Activated CD8-positive, alpha-beta memory T cell treated with anti-CD3 and anti-CD28 coated beads for 4 hours (primary cell): Measurements from ENCODE around the gene EIF4H.
"Not testable (repeated sequence)": the region's sequence is repeated elsewhere in the genome, so short reads cannot be mapped to it uniquely, and the experiment has no call there.

ENCODE experiments used
- DNase-seq, 2 donors: peaks; one replicate each; pipeline ENCODE4 v3.0.0-alpha.2; 2020; ENCODE audit warnings: low read depth in 2 of 2

The EIF4H gene

GRCh38 chr7:74199551-74200355 lies 25.6 kb downstream of the EIF4H start:
- DNase-seq: no peak

GRCh38 chr7:74202841-74203556 lies 28.8 kb downstream of the EIF4H start:
- no peak for DNase-seq

DNA sequence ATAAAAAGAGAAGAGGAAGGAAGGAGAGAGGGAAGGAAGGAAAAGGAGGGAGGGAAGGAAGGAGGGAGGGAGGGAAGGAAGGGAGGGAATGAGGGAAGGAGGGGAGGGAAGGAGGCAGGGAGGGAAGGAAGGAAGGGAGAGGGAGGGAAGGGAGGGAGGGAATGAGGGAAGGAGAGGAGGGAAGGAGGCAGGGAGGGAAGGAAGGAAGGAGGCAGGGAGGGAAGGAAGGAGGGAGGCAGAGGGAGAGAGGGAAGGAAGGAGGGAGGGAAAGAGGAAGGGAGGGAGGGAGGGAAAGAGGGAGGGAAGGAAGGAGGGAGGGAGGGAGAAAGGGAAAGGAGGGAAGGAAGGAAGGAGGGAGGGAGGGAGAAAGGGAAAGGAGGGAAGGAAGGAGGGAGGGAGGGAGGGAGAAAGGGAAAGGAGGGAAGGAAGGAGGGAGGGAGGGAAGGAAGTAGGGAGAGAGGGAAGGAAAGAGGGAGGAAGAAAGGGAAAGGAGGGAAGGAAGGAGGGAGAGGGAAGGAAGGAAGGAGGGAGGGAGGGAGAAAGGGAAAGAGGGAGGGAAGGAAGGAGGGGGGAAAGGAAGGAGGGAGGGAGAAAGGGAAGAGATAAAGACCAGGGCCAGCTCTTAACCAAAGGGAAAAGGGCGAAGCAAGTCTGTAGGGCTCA lies 29.9 kb downstream of the EIF4H start:
- DNase-seq: no peak

GRCh38 chr7:74206052-74206451 lies 31.9 kb downstream of the EIF4H start:
- not testable (repeated sequence) for DNase-seq

- peak; percentile 49 to 60 for DNase-seq
These were observed 32.5 kb downstream of the EIF4H start for GRCh38 chr7:74206589-74207120.

- no peak for DNase-seq
These were observed 33.4 kb downstream of the EIF4H start for GRCh38 chr7:74207586-74207985.

DNA sequence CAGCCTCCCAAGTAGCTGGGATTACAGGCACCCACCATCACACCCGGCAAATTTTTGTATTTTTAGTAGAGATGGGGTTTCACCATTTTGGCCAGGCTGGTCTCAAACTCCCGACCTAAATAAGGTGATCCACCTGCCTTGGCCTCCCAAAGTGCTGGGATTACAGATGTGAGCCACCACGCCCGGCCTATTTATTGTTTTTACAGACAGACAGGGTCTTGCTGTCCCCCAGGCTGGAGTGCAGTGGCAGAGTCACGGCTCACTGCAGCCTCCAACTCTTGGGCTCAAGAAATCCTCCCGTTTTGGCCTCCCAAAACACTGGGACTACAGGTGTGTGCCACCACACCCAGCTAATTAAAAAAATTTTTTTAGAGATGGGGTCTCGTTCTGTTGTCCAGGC lies 34.1 kb downstream of the EIF4H start:
- DNase-seq: not testable (repeated sequence)

DNA sequence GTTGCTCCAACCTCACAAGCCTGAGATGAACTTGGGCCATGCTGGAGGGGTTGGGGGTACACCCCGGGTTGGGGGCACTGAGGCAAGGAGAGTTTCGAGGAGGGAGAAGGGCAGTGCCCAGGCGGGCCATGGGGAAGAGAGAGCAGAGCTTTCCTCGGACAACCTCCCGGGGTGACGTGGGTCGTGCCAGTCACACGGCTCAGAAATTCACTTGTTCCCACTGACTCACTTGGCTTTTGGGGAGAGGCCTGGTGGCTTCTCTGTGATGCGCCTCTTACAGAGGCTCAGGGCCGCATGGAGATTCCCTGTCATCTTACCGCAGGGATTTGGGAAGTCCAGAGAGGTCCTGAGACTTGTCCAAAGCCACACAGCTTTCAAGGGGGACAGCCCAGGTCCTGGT lies 38.5 kb downstream of the EIF4H start:
- DNase-seq: no peak

GRCh38 chr7:74214816-74215630 lies 40.9 kb downstream of the EIF4H start:
- no peak for DNase-seq

DNA sequence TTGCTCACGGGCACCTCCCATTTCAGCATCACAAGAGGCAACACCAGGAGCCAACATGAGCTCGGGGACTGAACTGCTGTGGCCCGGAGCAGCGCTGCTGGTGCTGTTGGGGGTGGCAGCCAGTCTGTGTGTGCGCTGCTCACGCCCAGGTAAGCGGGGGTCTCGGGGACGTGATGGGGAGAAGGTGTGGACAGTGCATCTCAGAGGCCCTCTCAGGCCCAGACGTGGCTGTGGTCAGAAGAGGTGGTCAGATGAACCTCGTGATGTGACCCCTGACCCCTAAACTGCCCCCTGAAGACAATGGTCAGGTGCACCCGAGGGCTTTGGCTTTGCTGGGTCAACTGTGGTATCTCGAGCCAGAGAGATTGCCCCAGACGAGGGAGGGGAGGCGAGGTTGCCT lies 41.8 kb downstream of the EIF4H start:
- DNase-seq: no peak

DNA sequence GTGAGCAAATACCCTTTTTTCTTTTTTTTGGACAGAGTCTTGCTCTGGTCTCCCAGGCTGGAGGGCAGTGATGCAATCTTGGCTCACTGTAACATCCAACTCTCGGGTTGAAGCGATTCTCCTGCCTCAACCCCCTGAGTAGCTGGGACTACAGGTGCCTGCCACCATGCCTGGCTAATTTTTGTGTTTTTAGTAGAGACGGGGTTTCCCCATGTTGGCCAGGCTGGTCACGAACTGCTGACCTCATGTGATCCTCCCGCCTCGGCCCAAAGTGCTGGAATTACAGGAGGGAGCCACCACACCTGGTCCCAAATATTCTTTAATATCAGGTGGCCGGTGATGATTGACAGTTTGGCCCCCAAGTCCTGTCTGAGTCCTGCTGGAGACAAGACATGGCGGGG lies 42.2 kb downstream of the EIF4H start:
- no peak for DNase-seq

GRCh38 chr7:74217455-74218342 lies 43.5 kb downstream of the EIF4H start:
- no peak for DNase-seq

DNA sequence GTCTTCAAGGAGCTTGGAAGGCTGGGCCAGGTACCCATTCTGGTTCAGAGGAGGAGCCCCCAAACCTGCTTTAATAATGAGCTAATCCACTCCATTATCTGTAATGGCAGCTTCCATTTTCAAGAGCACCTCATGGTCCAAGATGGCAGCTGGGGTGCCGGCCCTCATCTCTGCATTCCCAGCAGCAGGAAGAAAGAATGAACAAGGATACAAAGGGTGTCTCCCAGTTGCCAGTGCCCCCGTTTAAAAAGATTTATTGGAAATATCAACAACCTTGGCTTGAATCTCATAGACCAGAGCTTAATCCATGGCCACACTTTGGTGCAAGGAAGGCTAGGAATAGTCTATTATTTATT lies 44.2 kb downstream of the EIF4H start:
- DNase-seq: no peak

GRCh38 chr7:74219416-74219815 lies 45.3 kb downstream of the EIF4H start:
- no peak for DNase-seq

- DNase-seq: no peak
These were observed 46.1 kb downstream of the EIF4H start for GRCh38 chr7:74220229-74220628.

- no peak for DNase-seq
These were observed 47.6 kb downstream of the EIF4H start for GRCh38 chr7:74221713-74222112.

GRCh38 chr7:74222851-74223710 lies 48.9 kb downstream of the EIF4H start:
- no peak for DNase-seq

DNA sequence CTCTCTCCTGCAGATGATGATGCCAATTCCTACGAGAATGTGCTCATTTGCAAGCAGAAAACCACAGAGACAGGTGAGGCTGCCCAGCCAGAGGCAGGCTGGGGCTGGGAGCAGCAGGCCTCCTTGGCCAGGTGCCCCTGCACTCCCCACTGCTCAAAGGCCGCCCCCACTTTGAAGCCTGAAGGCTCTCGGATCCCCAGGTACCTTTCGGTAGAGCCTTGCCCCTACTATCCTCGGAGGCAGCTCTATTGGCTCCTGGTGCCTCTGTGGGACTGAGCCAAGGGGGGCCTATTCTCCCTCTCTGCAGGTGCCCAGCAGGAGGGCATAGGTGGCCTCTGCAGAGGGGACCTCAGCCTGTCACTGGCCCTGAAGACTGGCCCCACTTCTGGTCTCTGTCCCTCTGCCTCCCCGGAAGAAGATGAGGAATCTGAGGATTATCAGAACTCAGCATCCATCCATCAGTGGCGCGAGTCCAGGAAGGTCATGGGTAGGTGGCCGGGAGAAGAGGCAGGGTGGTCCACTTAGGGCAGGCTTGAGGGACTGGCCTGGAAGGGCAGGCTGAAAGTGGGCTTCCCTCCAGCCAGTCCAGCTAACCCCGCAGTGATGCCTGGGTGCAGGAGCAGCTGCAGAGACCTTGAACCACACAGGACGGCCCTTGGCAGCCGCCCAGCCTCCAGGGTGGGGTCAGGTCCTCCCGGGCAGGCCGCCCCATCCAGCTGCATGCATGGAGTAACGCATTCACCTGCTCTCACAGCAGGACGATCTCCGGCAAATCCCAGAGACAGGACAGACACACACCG lies 49.8 kb downstream of the EIF4H start:
- no peak for DNase-seq

GRCh38 chr7:74224511-74224832 lies 50.3 kb downstream of the EIF4H start:
- no peak for DNase-seq
